HEK293 (cell line): ENCODE data around the gene HIC1.
A peak's percentile ranks its signal among the peaks of the same experiment; 100 is the strongest.

Source experiments
- ATF2 ChIP-seq: fragments of 450-650 bp; formaldehyde crosslinking; IDR thresholded peaks from 2 replicates; pipeline ENCODE4 v1.5.1; 2016; ENCODE audit warnings: missing biosample characterization, missing genetic modification characterization, low read depth
- CTCF ChIP-seq: fragments of 450-650 bp; formaldehyde crosslinking; IDR thresholded peaks from 2 replicates; pipeline ENCODE4 v1.5.1; 2016; ENCODE audit warnings: missing biosample characterization, missing genetic modification characterization
- HOXC10 ChIP-seq: sonication (generic); formaldehyde crosslinking; IDR thresholded peaks from 2 replicates; pipeline ENCODE4 v1.8.1; 2023; ENCODE audit warnings: mild to moderate bottlenecking, missing genetic modification reagents
- MYNN ChIP-seq: fragments of 450-650 bp; formaldehyde crosslinking; IDR thresholded peaks from 2 replicates; pipeline ENCODE4 v1.5.1; 2016; ENCODE audit warnings: missing biosample characterization, missing genetic modification characterization, borderline replicate concordance
- PRDM10 ChIP-seq: fragments of 450-650 bp; formaldehyde crosslinking; IDR thresholded peaks from 2 replicates; pipeline ENCODE4 v1.5.1; 2016; ENCODE audit warnings: missing biosample characterization, missing genetic modification characterization
- TCF7L2 ChIP-seq: IDR thresholded peaks from 2 replicates; pipeline ENCODE4 v1.6.1; 2011; ENCODE audit warnings: low read depth, mild to moderate bottlenecking, inconsistent platforms, low read length, moderate library complexity, borderline replicate concordance
- TRIM28 ChIP-seq: IDR thresholded peaks from 2 replicates; pipeline ENCODE4 v1.6.1; 2011; ENCODE audit warnings: low read length, control low read depth, borderline replicate concordance
- ZBTB26 ChIP-seq: fragments of 450-650 bp; formaldehyde crosslinking; optimal IDR thresholded peaks from 2 replicates; pipeline ENCODE3; 2016; ENCODE audit warnings: missing biosample characterization, mild to moderate bottlenecking, missing genetic modification characterization
- ZBTB7A ChIP-seq: fragments of 450-650 bp; formaldehyde crosslinking; IDR thresholded peaks from 2 replicates; pipeline ENCODE4 v1.5.1; 2016; ENCODE audit warnings: low read depth, missing biosample characterization, missing genetic modification characterization
- ZEB2 ChIP-seq: fragments of 450-650 bp; formaldehyde crosslinking; IDR thresholded peaks from 2 replicates; pipeline ENCODE4 v1.5.1; 2016; ENCODE audit warnings: missing biosample characterization, missing genetic modification characterization
- ZNF133 ChIP-seq: fragments of 450-650 bp; formaldehyde crosslinking; IDR thresholded peaks from 2 replicates; pipeline ENCODE4 v1.5.1; 2016; ENCODE audit warnings: missing biosample characterization, missing genetic modification characterization
- ZNF157 ChIP-seq: fragments of 450-650 bp; formaldehyde crosslinking; IDR thresholded peaks from 2 replicates; pipeline ENCODE4 v1.5.1; 2016; ENCODE audit warnings: missing biosample characterization, missing genetic modification characterization
- ZNF175 ChIP-seq: fragments of 450-650 bp; formaldehyde crosslinking; IDR thresholded peaks from 2 replicates; pipeline ENCODE4 v1.5.1; 2016; ENCODE audit warnings: missing biosample characterization, missing genetic modification characterization
- ZNF324 ChIP-seq: fragments of 450-650 bp; formaldehyde crosslinking; IDR thresholded peaks from 2 replicates; pipeline ENCODE4 v1.5.1; 2016; ENCODE audit warnings: missing biosample characterization, missing genetic modification characterization
- ZNF366 ChIP-seq: fragments of 450-650 bp; formaldehyde crosslinking; conservative IDR thresholded peaks from 2 replicates; pipeline ENCODE4 v1.5.1; 2016; ENCODE audit warnings: missing biosample characterization, missing genetic modification characterization
- ZNF404 ChIP-seq: fragments of 450-650 bp; formaldehyde crosslinking; IDR thresholded peaks from 2 replicates; pipeline ENCODE4 v1.5.1; 2017; ENCODE audit warnings: missing biosample characterization, missing genetic modification characterization
- ZNF416 ChIP-seq: fragments of 450-650 bp; formaldehyde crosslinking; IDR thresholded peaks from 2 replicates; pipeline ENCODE4 v1.5.1; 2016; ENCODE audit warnings: missing biosample characterization, missing genetic modification characterization
- ZNF548 ChIP-seq: fragments of 450-650 bp; formaldehyde crosslinking; IDR thresholded peaks from 2 replicates; pipeline ENCODE4 v1.5.1; 2016; ENCODE audit warnings: missing biosample characterization, missing genetic modification characterization
- ZNF549 ChIP-seq: fragments of 450-650 bp; IDR thresholded peaks from 2 replicates; pipeline ENCODE4 v1.5.1; 2018; ENCODE audit warnings: missing biosample characterization, missing genetic modification characterization, mild to moderate bottlenecking, inconsistent platforms, moderate library complexity
- ZNF555 ChIP-seq: fragments of 450-650 bp; formaldehyde crosslinking; conservative IDR thresholded peaks from 2 replicates; pipeline ENCODE4 v1.5.1; 2017; ENCODE audit warnings: missing biosample characterization, mild to moderate bottlenecking, missing genetic modification characterization, inconsistent platforms
- ZNF571 ChIP-seq: fragments of 450-650 bp; formaldehyde crosslinking; IDR thresholded peaks from 2 replicates; pipeline ENCODE4 v1.5.0; 2017; ENCODE audit warnings: missing biosample characterization, missing genetic modification characterization
- ZNF664 ChIP-seq: fragments of 450-650 bp; formaldehyde crosslinking; IDR thresholded peaks from 2 replicates; pipeline ENCODE4 v1.5.1; 2016; ENCODE audit warnings: missing biosample characterization, missing genetic modification characterization
- ZNF792 ChIP-seq: fragments of 450-650 bp; formaldehyde crosslinking; IDR thresholded peaks from 2 replicates; pipeline ENCODE4 v1.5.1; 2016; ENCODE audit warnings: missing biosample characterization, missing genetic modification characterization
- TF ChIP-seq, protein P1 (sequence below): fragments of 450-650 bp; formaldehyde crosslinking; IDR thresholded peaks from 2 replicates; pipeline ENCODE4 v1.5.0; 2017; ENCODE audit warnings: missing biosample characterization, missing genetic modification characterization, borderline replicate concordance
- TF ChIP-seq, protein P2 (sequence below): fragments of 450-650 bp; IDR thresholded peaks from 2 replicates; pipeline ENCODE4 v1.5.1; 2018; ENCODE audit warnings: missing biosample characterization, missing genetic modification characterization
- TF ChIP-seq, protein P3 (sequence below): fragments of 450-650 bp; formaldehyde crosslinking; IDR thresholded peaks from 2 replicates; pipeline ENCODE4 v1.5.1; 2017; ENCODE audit warnings: missing biosample characterization, missing genetic modification characterization

HIC1 gene

GRCh38 chr17:2041561-2042389 lies 13.1 kb upstream of the HIC1 start, which contains the start of gene OVCA2 (continued):
- TF ChIP-seq ATF2 (tag by site-specific recombination) (no peak), ZEB2 (peak; percentile 88), HOXC10 (CRISPR knock-in tag) (no peak), ZNF157 (tag by site-specific recombination) (0 out of 2 replicates have a peak, but pooled peaks have one; percentile 9), ZNF133 (tag by site-specific recombination) (no peak), ZNF555 (tag by site-specific recombination) (no peak), ZBTB7A (tag by site-specific recombination) (peak; percentile 95), ZNF664 (tag by site-specific recombination) (no peak), CTCF (tag by site-specific recombination) (peak; percentile 88), ZNF324 (tag by site-specific recombination) (no peak; the same call in 1 of the 2 replicates), ZNF404 (tag by site-specific recombination) (no peak), MYNN (tag by site-specific recombination) (0 out of 2 replicates have a peak, but pooled peaks have one; percentile 21), ZNF792 (tag by site-specific recombination) (no peak), ZNF549 (no peak), ZNF416 (no peak), ZNF175 (no peak), ZNF366 (tag by site-specific recombination) (no peak), PRDM10 (tag by site-specific recombination) (peak; percentile 11; the same call in 1 of the 2 replicates), TRIM28 (no peak), TCF7L2 (no peak), ZNF548 (tag by site-specific recombination) (no peak), ZBTB26 (peak; percentile 79), ZNF571 (no peak)
- TF ChIP-seq, protein P1, sequence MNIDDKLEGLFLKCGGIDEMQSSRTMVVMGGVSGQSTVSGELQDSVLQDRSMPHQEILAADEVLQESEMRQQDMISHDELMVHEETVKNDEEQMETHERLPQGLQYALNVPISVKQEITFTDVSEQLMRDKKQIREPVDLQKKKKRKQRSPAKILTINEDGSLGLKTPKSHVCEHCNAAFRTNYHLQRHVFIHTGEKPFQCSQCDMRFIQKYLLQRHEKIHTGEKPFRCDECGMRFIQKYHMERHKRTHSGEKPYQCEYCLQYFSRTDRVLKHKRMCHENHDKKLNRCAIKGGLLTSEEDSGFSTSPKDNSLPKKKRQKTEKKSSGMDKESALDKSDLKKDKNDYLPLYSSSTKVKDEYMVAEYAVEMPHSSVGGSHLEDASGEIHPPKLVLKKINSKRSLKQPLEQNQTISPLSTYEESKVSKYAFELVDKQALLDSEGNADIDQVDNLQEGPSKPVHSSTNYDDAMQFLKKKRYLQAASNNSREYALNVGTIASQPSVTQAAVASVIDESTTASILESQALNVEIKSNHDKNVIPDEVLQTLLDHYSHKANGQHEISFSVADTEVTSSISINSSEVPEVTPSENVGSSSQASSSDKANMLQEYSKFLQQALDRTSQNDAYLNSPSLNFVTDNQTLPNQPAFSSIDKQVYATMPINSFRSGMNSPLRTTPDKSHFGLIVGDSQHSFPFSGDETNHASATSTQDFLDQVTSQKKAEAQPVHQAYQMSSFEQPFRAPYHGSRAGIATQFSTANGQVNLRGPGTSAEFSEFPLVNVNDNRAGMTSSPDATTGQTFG (tag by site-specific recombination) = no peak
- TF ChIP-seq, protein P2, sequence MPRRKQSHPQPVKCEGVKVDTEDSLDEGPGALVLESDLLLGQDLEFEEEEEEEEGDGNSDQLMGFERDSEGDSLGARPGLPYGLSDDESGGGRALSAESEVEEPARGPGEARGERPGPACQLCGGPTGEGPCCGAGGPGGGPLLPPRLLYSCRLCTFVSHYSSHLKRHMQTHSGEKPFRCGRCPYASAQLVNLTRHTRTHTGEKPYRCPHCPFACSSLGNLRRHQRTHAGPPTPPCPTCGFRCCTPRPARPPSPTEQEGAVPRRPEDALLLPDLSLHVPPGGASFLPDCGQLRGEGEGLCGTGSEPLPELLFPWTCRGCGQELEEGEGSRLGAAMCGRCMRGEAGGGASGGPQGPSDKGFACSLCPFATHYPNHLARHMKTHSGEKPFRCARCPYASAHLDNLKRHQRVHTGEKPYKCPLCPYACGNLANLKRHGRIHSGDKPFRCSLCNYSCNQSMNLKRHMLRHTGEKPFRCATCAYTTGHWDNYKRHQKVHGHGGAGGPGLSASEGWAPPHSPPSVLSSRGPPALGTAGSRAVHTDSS = 0 out of 2 replicates have a peak, but pooled peaks have one; percentile 24
- TF ChIP-seq, protein P3, sequence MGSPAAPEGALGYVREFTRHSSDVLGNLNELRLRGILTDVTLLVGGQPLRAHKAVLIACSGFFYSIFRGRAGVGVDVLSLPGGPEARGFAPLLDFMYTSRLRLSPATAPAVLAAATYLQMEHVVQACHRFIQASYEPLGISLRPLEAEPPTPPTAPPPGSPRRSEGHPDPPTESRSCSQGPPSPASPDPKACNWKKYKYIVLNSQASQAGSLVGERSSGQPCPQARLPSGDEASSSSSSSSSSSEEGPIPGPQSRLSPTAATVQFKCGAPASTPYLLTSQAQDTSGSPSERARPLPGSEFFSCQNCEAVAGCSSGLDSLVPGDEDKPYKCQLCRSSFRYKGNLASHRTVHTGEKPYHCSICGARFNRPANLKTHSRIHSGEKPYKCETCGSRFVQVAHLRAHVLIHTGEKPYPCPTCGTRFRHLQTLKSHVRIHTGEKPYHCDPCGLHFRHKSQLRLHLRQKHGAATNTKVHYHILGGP (tag by site-specific recombination) = no peak
